Measurements from ENCODE around the gene KLHL5. TPM values are rescaled to one million over a fixed set of nuclear protein-coding genes. Genes with fewer than 3 reads are reported as not detected.

The KLHL5 gene
- total RNA-seq, 4 donors from 2014 or later: 15.4 to 52.0 (median 33.2) TPM

DNA sequence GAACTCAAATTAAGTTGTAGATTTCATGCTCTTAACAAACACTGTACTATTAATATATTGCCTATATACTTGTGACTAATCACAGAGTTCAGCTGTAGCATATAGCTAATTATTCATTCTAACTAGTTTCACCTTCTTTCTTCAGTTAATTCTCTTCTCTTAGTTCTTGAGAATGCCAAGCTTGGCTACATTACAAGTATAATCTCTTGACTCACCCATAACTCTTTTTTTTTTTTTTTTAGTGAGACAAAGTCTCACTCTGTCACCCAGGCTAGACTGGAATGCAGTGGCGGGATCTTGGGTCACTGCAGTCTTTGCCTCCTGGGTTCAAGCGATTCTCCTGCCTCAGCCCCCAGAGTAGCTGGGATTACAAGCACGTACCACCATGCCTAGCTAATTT, 5.4 kb downstream of the KLHL5 start:
- TF ChIP-seq POLR2A (IDR thresholded peaks at IDR 0.05): no peak
- TF ChIP-seq, protein P1, sequence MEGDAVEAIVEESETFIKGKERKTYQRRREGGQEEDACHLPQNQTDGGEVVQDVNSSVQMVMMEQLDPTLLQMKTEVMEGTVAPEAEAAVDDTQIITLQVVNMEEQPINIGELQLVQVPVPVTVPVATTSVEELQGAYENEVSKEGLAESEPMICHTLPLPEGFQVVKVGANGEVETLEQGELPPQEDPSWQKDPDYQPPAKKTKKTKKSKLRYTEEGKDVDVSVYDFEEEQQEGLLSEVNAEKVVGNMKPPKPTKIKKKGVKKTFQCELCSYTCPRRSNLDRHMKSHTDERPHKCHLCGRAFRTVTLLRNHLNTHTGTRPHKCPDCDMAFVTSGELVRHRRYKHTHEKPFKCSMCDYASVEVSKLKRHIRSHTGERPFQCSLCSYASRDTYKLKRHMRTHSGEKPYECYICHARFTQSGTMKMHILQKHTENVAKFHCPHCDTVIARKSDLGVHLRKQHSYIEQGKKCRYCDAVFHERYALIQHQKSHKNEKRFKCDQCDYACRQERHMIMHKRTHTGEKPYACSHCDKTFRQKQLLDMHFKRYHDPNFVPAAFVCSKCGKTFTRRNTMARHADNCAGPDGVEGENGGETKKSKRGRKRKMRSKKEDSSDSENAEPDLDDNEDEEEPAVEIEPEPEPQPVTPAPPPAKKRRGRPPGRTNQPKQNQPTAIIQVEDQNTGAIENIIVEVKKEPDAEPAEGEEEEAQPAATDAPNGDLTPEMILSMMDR (IDR thresholded peaks at IDR 0.05): no peak
- Histone ChIP-seq H3K27ac (no peak overlapping the region), H3K36me3 (no peaks in the 10 kb centered on the region), H3K27me3 (no peaks in the 10 kb centered on the region), H3K4me1 (no peaks in the 10 kb centered on the region), H3K4me3 (no peak overlapping the region), H3K9me3 (no peaks in the 10 kb centered on the region)
- DNase-seq: no peak
- intact Hi-C loops (cut with DNase I; ENCODE audit: low total_unique reads): no loop called here

DNA sequence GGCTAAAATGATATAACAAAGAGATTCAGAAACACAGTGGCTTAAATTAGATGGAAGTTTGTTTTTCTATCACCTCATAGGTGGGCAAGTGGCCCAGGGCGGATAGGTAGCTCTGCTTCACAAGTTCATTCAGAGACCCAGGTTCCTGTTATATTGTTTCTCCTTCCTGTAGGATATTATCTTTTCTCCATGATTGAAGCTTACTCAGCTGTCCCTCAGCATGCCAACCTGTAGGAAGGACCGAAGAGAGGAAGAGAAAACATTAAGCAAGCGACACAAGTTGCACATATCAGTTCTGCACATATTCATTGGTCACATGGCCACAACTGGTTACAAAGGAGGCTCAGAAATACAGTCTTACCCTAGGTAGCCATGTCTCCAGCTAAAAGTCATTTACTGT, 6.9 kb downstream of the KLHL5 start:
- no peak for DNase-seq
- Histone ChIP-seq H3K27ac (no peak overlapping the region), H3K9me3 (no peaks in the 10 kb centered on the region), H3K4me1 (no peaks in the 10 kb centered on the region), H3K27me3 (no peaks in the 10 kb centered on the region), H3K4me3 (no peak overlapping the region), H3K36me3 (no peaks in the 10 kb centered on the region)
- TF ChIP-seq POLR2A (IDR thresholded peaks at IDR 0.05): no peak
- TF ChIP-seq, protein P1 (IDR thresholded peaks at IDR 0.05): no peak
- intact Hi-C loops (cut with DNase I; ENCODE audit: low total_unique reads): no loop called here

DNA sequence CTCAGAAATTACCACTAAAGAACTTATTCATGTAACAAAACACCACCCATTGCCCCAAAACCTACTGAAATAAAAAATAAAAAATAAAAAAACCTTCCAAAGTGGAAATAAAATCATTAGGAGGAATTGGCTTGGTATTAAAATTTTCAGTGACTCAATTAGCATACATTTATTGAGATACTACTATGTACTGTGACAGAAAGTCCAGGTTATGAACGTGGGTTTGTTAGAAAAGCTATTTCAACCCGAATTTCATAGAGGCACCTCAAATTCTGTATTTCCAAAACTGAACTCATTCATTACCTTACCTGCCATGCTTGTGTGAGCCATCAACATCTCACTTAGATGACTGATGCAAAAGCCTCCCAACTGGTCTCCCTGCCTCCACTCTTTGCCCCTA, 16.8 kb downstream of the KLHL5 start:
- no peaks in the 10 kb centered on the region for H3K9me3 ChIP-seq
- intact Hi-C loops (cut with DNase I; ENCODE audit: low total_unique reads): no loop called here
- H3K4me3 ChIP-seq: no peak overlapping the region
- no peaks in the 10 kb centered on the region for H3K27me3 ChIP-seq
- H3K4me1 ChIP-seq: no peaks in the 10 kb centered on the region
- TF ChIP-seq POLR2A (IDR thresholded peaks at IDR 0.05): no peak
- TF ChIP-seq, protein P1 (IDR thresholded peaks at IDR 0.05): no peak
- no peak overlapping the region for H3K27ac ChIP-seq
- DNase-seq: no peak
- H3K36me3 ChIP-seq: no peaks in the 10 kb centered on the region

DNA sequence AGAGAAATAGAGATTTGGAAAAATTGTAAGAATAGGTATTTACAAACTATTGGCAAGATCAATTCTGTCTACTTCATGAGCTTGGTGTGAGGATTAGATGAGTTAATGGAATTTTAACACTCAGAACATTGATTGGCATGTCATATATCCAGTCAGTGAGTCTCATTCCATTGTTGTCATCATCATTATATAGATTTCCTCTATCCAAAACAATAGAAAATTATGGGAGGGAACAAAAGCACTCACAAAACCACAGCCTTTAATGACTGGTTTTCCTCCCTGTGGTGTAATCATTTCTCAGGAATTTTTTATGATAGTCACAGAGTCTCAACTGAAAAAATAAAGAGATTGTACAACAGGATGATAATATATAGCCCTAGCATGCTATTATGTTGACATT, 21.1 kb downstream of the KLHL5 start:
- intact Hi-C loops (cut with DNase I; ENCODE audit: low total_unique reads): no loop called here
- no peaks in the 10 kb centered on the region for H3K4me1 ChIP-seq
- no peak for TF ChIP-seq POLR2A (IDR thresholded peaks at IDR 0.05)
- TF ChIP-seq, protein P1 (IDR thresholded peaks at IDR 0.05): no peak
- no peaks in the 10 kb centered on the region for H3K36me3 ChIP-seq
- H3K4me3 ChIP-seq: no peak overlapping the region
- DNase-seq: no peak
- no peaks in the 10 kb centered on the region for H3K9me3 ChIP-seq
- H3K27me3 ChIP-seq: no peaks in the 10 kb centered on the region
- H3K27ac ChIP-seq: no peak overlapping the region

DNA sequence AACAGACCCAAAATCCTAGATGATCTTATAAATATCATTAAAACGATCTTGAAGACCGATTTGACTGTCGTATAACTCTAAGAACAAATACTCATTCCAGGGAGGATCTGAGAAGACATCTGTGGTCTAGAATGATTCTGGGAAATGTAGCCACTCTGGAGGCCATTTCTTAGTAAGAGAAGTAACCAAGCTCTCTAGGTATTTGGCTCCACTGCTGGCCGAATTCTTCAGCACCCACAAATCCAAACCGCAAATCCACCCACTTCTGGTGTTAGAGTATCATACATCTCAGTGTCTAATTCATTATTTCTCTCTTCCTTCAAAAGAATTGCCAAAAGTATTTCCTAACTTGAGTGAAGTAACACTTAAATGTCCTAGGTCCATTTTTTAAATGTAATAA, 23.9 kb downstream of the KLHL5 start:
- intact Hi-C loops (cut with DNase I; ENCODE audit: low total_unique reads): no loop called here
- Histone ChIP-seq H3K4me1 (no peaks in the 10 kb centered on the region), H3K36me3 (no peaks in the 10 kb centered on the region), H3K9me3 (no peaks in the 10 kb centered on the region), H3K4me3 (no peak overlapping the region), H3K27me3 (no peaks in the 10 kb centered on the region), H3K27ac (no peak overlapping the region)
- TF ChIP-seq, protein P1 (IDR thresholded peaks at IDR 0.05): no peak
- TF ChIP-seq POLR2A (IDR thresholded peaks at IDR 0.05): no peak
- no peak for DNase-seq

Measured in uterus (tissue), 4 donors.